ENCODE results near the gene CELF4. TPM values are rescaled to one million over a fixed set of nuclear protein-coding genes. Genes with fewer than 3 reads are reported as not detected.

Gene CELF4
- total RNA-seq, 1 experiment from 2014 or later, result 0.40 TPM

DNA sequence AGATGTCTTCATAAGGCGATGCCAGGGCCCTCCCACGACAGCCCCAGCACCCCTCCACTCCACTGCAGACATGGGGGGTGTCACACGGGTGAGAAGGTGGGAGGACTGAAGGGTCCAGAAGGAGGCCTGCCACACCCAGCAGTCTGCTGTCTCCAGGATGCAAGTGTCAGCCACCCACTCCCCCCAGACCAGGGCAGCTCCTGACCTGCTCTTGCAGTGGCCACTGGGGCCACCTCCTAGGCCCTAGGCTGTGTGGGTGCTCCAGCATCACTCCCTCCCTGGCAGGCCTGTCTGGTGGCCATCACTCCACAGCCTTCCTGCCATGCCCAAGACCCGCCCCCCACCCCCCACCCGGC is 171.0 kb downstream of the CELF4 start:
- H3K27ac ChIP-seq (ENCODE audit: low read length), result no peak overlapping the region
- ATAC-seq (no peak), DNase-seq (no peak)
- H3K36me3 ChIP-seq (ENCODE audit: low read depth, low read length), result no peaks in the 10 kb centered on the region
- H3K4me2 ChIP-seq (ENCODE audit: low read length), result no peak overlapping the region
- no peaks in the 10 kb centered on the region for H3K27me3 ChIP-seq (ENCODE audit: low read length)
- H3F3A ChIP-seq (ENCODE audit: low read length, unreplicated experiment), result no peaks in the 10 kb centered on the region
- H4K20me1 ChIP-seq (ENCODE audit: low read length), result no peaks in the 10 kb centered on the region
- no peaks in the 10 kb centered on the region for H3K9me3 ChIP-seq (ENCODE audit: low read length)
- no peaks in the 10 kb centered on the region for H3K79me2 ChIP-seq (ENCODE audit: low read length)
- H3K9me2 ChIP-seq (replicated peaks; ENCODE audit: low read length), result no peaks in the 10 kb centered on the region
- CTCF ChIA-PET, result no interaction called here
- no peak overlapping the region for H3K9ac ChIP-seq (ENCODE audit: low read length)
- intact Hi-C loops (cut with micrococcal nuclease), result no loop called here
- no peaks in the 10 kb centered on the region for H3K4me1 ChIP-seq (ENCODE audit: insufficient read depth, low read length)
- H2AFZ ChIP-seq (ENCODE audit: low read length), result no peak overlapping the region
- TF ChIP-seq, protein P1, sequence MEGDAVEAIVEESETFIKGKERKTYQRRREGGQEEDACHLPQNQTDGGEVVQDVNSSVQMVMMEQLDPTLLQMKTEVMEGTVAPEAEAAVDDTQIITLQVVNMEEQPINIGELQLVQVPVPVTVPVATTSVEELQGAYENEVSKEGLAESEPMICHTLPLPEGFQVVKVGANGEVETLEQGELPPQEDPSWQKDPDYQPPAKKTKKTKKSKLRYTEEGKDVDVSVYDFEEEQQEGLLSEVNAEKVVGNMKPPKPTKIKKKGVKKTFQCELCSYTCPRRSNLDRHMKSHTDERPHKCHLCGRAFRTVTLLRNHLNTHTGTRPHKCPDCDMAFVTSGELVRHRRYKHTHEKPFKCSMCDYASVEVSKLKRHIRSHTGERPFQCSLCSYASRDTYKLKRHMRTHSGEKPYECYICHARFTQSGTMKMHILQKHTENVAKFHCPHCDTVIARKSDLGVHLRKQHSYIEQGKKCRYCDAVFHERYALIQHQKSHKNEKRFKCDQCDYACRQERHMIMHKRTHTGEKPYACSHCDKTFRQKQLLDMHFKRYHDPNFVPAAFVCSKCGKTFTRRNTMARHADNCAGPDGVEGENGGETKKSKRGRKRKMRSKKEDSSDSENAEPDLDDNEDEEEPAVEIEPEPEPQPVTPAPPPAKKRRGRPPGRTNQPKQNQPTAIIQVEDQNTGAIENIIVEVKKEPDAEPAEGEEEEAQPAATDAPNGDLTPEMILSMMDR (conservative IDR thresholded peaks at IDR 0.05; ENCODE audit: low read depth, low read length), result no peak
- TF ChIP-seq EZH2phosphoT487 (IDR thresholded peaks at IDR 0.05; ENCODE audit: borderline replicate concordance, low read length) (no peak), EZH2 (IDR thresholded peaks at IDR 0.05; ENCODE audit: low read length, unreplicated experiment) (no peak)
- H3K4me3 ChIP-seq (ENCODE audit: low read length), result no peak overlapping the region
- POLR2A ChIA-PET (ENCODE audit: unreplicated experiment), result no interaction called here
- BruUV-seq (replicated peaks), result no TSS peak

GRCh38 chr18:37393945-37394609 is 171.5 kb downstream of the CELF4 start:
- no peaks in the 10 kb centered on the region for H3K27me3 ChIP-seq (ENCODE audit: low read length)
- no peaks in the 10 kb centered on the region for H3K9me3 ChIP-seq (ENCODE audit: low read length)
- H3F3A ChIP-seq (ENCODE audit: low read length, unreplicated experiment), result no peaks in the 10 kb centered on the region
- H2AFZ ChIP-seq (ENCODE audit: low read length), result no peak overlapping the region
- H3K79me2 ChIP-seq (ENCODE audit: low read length), result no peaks in the 10 kb centered on the region
- no TSS peak for BruUV-seq (replicated peaks)
- no peaks in the 10 kb centered on the region for H3K36me3 ChIP-seq (ENCODE audit: low read depth, low read length)
- intact Hi-C loops (cut with micrococcal nuclease), result no loop called here
- no peak for TF ChIP-seq EZH2phosphoT487 (IDR thresholded peaks at IDR 0.05; ENCODE audit: borderline replicate concordance, low read length)
- TF ChIP-seq, protein P1 (conservative IDR thresholded peaks at IDR 0.05; ENCODE audit: low read depth, low read length), result no peak
- no peak for TF ChIP-seq EZH2 (IDR thresholded peaks at IDR 0.05; ENCODE audit: low read length, unreplicated experiment)
- H3K4me2 ChIP-seq (ENCODE audit: low read length), result no peak overlapping the region
- ChIA-PET CTCF (no interaction called here), POLR2A (ENCODE audit: unreplicated experiment) (no interaction called here)
- no peak overlapping the region for H3K9ac ChIP-seq (ENCODE audit: low read length)
- no peak for DNase-seq
- no peak overlapping the region for H3K27ac ChIP-seq (ENCODE audit: low read length)
- ATAC-seq, result peak; percentile 48; the same call in 1 of the 2 replicates
- no peaks in the 10 kb centered on the region for H3K4me1 ChIP-seq (ENCODE audit: insufficient read depth, low read length)
- no peaks in the 10 kb centered on the region for H3K9me2 ChIP-seq (replicated peaks; ENCODE audit: low read length)
- H4K20me1 ChIP-seq (ENCODE audit: low read length), result no peaks in the 10 kb centered on the region
- no peak overlapping the region for H3K4me3 ChIP-seq (ENCODE audit: low read length)

GRCh38 chr18:37393221-37393827 is 172.3 kb downstream of the CELF4 start:
- no peak for ATAC-seq
- no peaks in the 10 kb centered on the region for H4K20me1 ChIP-seq (ENCODE audit: low read length)
- no peaks in the 10 kb centered on the region for H3K27me3 ChIP-seq (ENCODE audit: low read length)
- no peaks in the 10 kb centered on the region for H3K9me2 ChIP-seq (replicated peaks; ENCODE audit: low read length)
- no peak overlapping the region for H3K4me3 ChIP-seq (ENCODE audit: low read length)
- no TSS peak for BruUV-seq (replicated peaks)
- intact Hi-C loops (cut with micrococcal nuclease), result no loop called here
- H3K9me3 ChIP-seq (ENCODE audit: low read length), result no peaks in the 10 kb centered on the region
- DNase-seq, result no peak
- H3K4me2 ChIP-seq (ENCODE audit: low read length), result no peak overlapping the region
- H3K9ac ChIP-seq (ENCODE audit: low read length), result no peak overlapping the region
- H3K4me1 ChIP-seq (ENCODE audit: insufficient read depth, low read length), result no peaks in the 10 kb centered on the region
- no peak overlapping the region for H2AFZ ChIP-seq (ENCODE audit: low read length)
- no peaks in the 10 kb centered on the region for H3F3A ChIP-seq (ENCODE audit: low read length, unreplicated experiment)
- TF ChIP-seq EZH2 (IDR thresholded peaks at IDR 0.05; ENCODE audit: low read length, unreplicated experiment) (no peak), EZH2phosphoT487 (IDR thresholded peaks at IDR 0.05; ENCODE audit: borderline replicate concordance, low read length) (no peak)
- TF ChIP-seq, protein P1 (conservative IDR thresholded peaks at IDR 0.05; ENCODE audit: low read depth, low read length), result no peak
- POLR2A ChIA-PET (ENCODE audit: unreplicated experiment), result no interaction called here
- CTCF ChIA-PET, result no interaction called here
- H3K79me2 ChIP-seq (ENCODE audit: low read length), result no peaks in the 10 kb centered on the region
- no peak overlapping the region for H3K27ac ChIP-seq (ENCODE audit: low read length)
- H3K36me3 ChIP-seq (ENCODE audit: low read depth, low read length), result no peaks in the 10 kb centered on the region

Data from PC-3 (cell line).